ENCODE measurements around the gene CACNA2D3.

The CACNA2D3 gene

GRCh38 chr3:54274607-54275006, 152.3 kb downstream of the CACNA2D3 start:
- DNase-seq (ENCODE audit: low read depth): no peak

- no peak for DNase-seq (ENCODE audit: low read depth)
Observed at GRCh38 chr3:54279005-54279583, 156.7 kb downstream of the CACNA2D3 start.

- no peak for DNase-seq (ENCODE audit: low read depth)
Observed at GRCh38 chr3:54283470-54283869, 161.1 kb downstream of the CACNA2D3 start.

- no peak for DNase-seq (ENCODE audit: low read depth)
Observed at GRCh38 chr3:54294214-54294613, 171.9 kb downstream of the CACNA2D3 start.

- DNase-seq (ENCODE audit: low read depth): no peak
Observed at GRCh38 chr3:54296531-54296930, 174.2 kb downstream of the CACNA2D3 start.

- DNase-seq (ENCODE audit: low read depth): no peak
Observed at GRCh38 chr3:54299169-54299935, 177.0 kb downstream of the CACNA2D3 start.

GRCh38 chr3:54303517-54304375, 181.4 kb downstream of the CACNA2D3 start:
- no peak for DNase-seq (ENCODE audit: low read depth)

GRCh38 chr3:54304877-54305276, 182.5 kb downstream of the CACNA2D3 start:
- no peak for DNase-seq (ENCODE audit: low read depth)

GRCh38 chr3:54305409-54306099, 183.2 kb downstream of the CACNA2D3 start:
- DNase-seq (ENCODE audit: low read depth): no peak

- DNase-seq (ENCODE audit: low read depth): no peak
Observed at GRCh38 chr3:54307566-54308180, 185.3 kb downstream of the CACNA2D3 start.

- no peak for DNase-seq (ENCODE audit: low read depth)
Observed at GRCh38 chr3:54309601-54310000, 187.2 kb downstream of the CACNA2D3 start.

GRCh38 chr3:54311211-54311747, 188.9 kb downstream of the CACNA2D3 start:
- DNase-seq (ENCODE audit: low read depth): no peak

- no peak for DNase-seq (ENCODE audit: low read depth)
Observed at GRCh38 chr3:54312156-54312899, 190.0 kb downstream of the CACNA2D3 start.

- DNase-seq (ENCODE audit: low read depth): no peak
Observed at GRCh38 chr3:54313418-54313817, 191.1 kb downstream of the CACNA2D3 start.

- no peak for DNase-seq (ENCODE audit: low read depth)
Observed at GRCh38 chr3:54321520-54321919, 199.2 kb downstream of the CACNA2D3 start.

GRCh38 chr3:54322354-54322753, 200.0 kb downstream of the CACNA2D3 start:
- no peak for DNase-seq (ENCODE audit: low read depth)

- DNase-seq (ENCODE audit: low read depth): no peak
Observed at GRCh38 chr3:54324103-54324502, 201.8 kb downstream of the CACNA2D3 start.

- DNase-seq (ENCODE audit: low read depth): no peak
Observed at GRCh38 chr3:54326951-54327350, 204.6 kb downstream of the CACNA2D3 start.

GRCh38 chr3:54331341-54331740, 209.0 kb downstream of the CACNA2D3 start:
- DNase-seq (ENCODE audit: low read depth): no peak

GRCh38 chr3:54337846-54338245, 215.5 kb downstream of the CACNA2D3 start:
- no peak for DNase-seq (ENCODE audit: low read depth)

- no peak for DNase-seq (ENCODE audit: low read depth)
Observed at GRCh38 chr3:54339608-54340007, 217.3 kb downstream of the CACNA2D3 start.

Measured in activated T-helper 1 cell treated with Interleukin-2 at 50 U/mL for 16 hours (primary cell).